Osteocyte (in vitro differentiated cells): ENCODE results near the gene RNF215. TPM values are rescaled to one million over a fixed set of nuclear protein-coding genes. Genes with fewer than 3 reads are reported as not detected.

Experiments used
- DNase-seq: peaks from one replicate; pipeline ENCODE4 v3.0.0; 2021; ENCODE audit warnings: mixed read lengths; ENCODE audit not compliant: unreplicated experiment; ENCODE audit errors: extremely low spot score
- H3K27ac Mint-ChIP-seq: one replicate; pipeline ENCODE4 v1.8.0; 2021; ENCODE audit warnings: mild to moderate bottlenecking, mixed read lengths; ENCODE audit not compliant: unreplicated experiment
- H3K27me3 Mint-ChIP-seq: one replicate; pipeline ENCODE4 v1.8.0; 2021; ENCODE audit warnings: mixed read lengths; ENCODE audit not compliant: unreplicated experiment
- H3K36me3 Mint-ChIP-seq: one replicate; pipeline ENCODE4 v1.8.0; 2021; ENCODE audit warnings: mixed read lengths; ENCODE audit not compliant: unreplicated experiment
- H3K4me1 Mint-ChIP-seq: one replicate; pipeline ENCODE4 v1.8.0; 2021; ENCODE audit warnings: mixed read lengths; ENCODE audit not compliant: unreplicated experiment
- H3K4me3 Mint-ChIP-seq: one replicate; pipeline ENCODE4 v1.8.0; 2021; ENCODE audit warnings: mild to moderate bottlenecking, moderate library complexity, mixed read lengths; ENCODE audit not compliant: unreplicated experiment
- H3K9me3 Mint-ChIP-seq: one replicate; pipeline ENCODE4 v1.8.0; 2021; ENCODE audit warnings: mixed read lengths; ENCODE audit not compliant: unreplicated experiment
- total RNA-seq: library from RNA; stranded (reverse); gene quantifications from 2 replicates; pipeline ENCODE4 v1.2.1, GENCODE V29; 2021
- TF ChIP-seq, protein P1 (sequence below): fragments of 200-600 bp; sonication (generic); IDR thresholded peaks from 2 replicates; pipeline ENCODE4 v1.5.0; 2021; ENCODE audit warnings: antibody characterized with exemption, mild to moderate bottlenecking, moderate library complexity

Gene RNF215
- total RNA-seq, 1 donor from 2014 or later: 36.6 TPM

DNA sequence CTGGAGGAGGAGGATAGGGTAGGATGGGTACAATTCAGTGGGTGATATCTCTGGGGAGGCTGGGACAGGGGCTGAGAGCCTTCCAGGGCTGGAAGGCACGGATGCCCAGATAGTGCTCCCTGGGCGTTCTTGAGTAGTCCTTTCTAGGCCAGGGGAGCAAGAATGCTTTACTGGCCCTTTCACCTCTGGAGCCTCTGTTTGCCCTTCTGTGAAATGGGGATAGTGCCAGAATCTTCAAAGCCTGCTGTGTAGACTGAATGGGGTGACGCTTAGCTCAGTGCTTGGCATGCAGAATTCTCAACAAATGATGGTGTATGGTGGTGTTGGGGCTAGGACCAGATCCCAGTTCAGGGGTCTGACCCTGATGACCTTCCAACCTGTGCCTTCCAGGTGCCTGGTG, 46.0 kb upstream of the RNF215 start:
- no peak for DNase-seq
- Mint-ChIP-seq H3K4me3 (no peak overlapping the region), H3K27me3 (peaks cover under 1% of the 10 kb centered on the region), H3K36me3 (no peaks in the 10 kb centered on the region), H3K4me1 (no peaks in the 10 kb centered on the region), H3K27ac (no peak overlapping the region), H3K9me3 (no peaks in the 10 kb centered on the region)
- TF ChIP-seq, protein P1, sequence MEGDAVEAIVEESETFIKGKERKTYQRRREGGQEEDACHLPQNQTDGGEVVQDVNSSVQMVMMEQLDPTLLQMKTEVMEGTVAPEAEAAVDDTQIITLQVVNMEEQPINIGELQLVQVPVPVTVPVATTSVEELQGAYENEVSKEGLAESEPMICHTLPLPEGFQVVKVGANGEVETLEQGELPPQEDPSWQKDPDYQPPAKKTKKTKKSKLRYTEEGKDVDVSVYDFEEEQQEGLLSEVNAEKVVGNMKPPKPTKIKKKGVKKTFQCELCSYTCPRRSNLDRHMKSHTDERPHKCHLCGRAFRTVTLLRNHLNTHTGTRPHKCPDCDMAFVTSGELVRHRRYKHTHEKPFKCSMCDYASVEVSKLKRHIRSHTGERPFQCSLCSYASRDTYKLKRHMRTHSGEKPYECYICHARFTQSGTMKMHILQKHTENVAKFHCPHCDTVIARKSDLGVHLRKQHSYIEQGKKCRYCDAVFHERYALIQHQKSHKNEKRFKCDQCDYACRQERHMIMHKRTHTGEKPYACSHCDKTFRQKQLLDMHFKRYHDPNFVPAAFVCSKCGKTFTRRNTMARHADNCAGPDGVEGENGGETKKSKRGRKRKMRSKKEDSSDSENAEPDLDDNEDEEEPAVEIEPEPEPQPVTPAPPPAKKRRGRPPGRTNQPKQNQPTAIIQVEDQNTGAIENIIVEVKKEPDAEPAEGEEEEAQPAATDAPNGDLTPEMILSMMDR: no peak

DNA sequence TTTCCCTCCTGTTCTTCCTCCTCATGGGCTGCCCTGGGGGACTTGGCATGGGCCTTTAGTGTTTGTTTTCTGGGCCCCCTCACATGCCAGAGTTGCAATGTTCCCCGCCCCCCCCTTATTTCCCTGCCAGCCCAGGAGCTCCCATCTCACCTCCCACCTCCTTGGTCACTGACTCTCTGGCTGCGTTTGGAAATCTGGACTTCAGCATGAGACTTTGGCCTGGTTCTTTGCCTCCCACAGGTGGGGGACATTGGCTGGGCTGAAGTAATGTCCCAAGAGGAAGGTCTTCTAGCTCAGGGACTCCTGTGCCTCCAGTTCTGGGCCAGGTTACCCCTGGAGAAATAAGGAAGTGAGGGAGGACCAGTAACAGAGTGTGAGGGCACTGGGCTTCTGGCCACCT, 45.3 kb upstream of the RNF215 start:
- no peaks in the 10 kb centered on the region for H3K27me3 Mint-ChIP-seq
- TF ChIP-seq, protein P1: no peak
- H3K36me3 Mint-ChIP-seq: no peaks in the 10 kb centered on the region
- no peak overlapping the region for H3K4me3 Mint-ChIP-seq
- DNase-seq: no peak
- no peaks in the 10 kb centered on the region for H3K4me1 Mint-ChIP-seq
- H3K27ac Mint-ChIP-seq: no peak overlapping the region
- H3K9me3 Mint-ChIP-seq: no peaks in the 10 kb centered on the region

DNA sequence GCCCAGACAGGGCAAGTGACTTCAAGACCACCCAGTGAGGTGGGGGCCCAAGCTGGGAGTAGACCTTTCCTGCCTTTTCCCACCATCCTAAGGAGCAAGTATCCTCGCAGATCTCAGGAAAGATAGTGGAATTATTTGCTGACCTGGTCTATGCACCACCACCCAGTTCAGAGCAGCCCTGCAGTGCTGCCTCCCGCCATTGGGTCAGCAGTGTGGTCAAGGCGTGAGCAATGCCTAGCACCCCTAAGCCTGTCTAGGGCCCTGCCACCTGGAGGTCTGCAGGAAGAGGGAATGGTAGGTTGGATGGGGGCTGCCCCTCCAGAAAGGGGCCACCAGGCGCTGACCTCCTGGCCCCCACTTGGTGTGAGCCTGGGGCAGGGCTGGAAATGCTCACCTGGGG, 44.9 kb upstream of the RNF215 start:
- TF ChIP-seq, protein P1: no peak

DNA sequence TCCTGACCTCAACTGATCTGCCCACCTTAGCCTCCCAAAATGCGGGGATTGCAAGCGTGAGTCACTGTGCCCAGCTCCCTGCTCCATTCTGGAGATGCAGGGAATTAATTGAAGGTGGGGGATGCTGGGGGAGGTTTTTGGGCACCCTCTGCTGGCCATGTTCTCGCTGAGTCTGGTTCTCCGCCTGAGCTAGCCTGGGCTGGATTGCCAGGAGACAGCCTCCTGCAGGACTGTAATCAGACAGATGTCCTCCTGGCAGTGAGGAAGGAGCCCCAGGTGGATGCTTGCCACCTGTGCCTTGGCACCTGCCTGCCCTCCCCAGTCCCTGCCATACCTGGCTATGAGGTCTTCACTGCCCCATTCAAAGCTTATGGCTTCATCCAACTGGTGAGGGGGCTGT, 43.7 kb upstream of the RNF215 start:
- H3K9me3 Mint-ChIP-seq: no peaks in the 10 kb centered on the region
- no peak overlapping the region for H3K27ac Mint-ChIP-seq
- TF ChIP-seq, protein P1: no peak
- H3K4me3 Mint-ChIP-seq: no peak overlapping the region
- H3K36me3 Mint-ChIP-seq: no peaks in the 10 kb centered on the region
- H3K4me1 Mint-ChIP-seq: peaks cover 8% of the 10 kb centered on the region
- H3K27me3 Mint-ChIP-seq: no peaks in the 10 kb centered on the region
- no peak for DNase-seq

More for the DNA sequence above, 44.9 kb upstream of the RNF215 start:
- no peaks in the 10 kb centered on the region for H3K9me3 Mint-ChIP-seq
- DNase-seq: no peak
- no peak overlapping the region for H3K27ac Mint-ChIP-seq
- no peaks in the 10 kb centered on the region for H3K36me3 Mint-ChIP-seq
- H3K4me1 Mint-ChIP-seq: no peaks in the 10 kb centered on the region
- H3K27me3 Mint-ChIP-seq: no peaks in the 10 kb centered on the region
- H3K4me3 Mint-ChIP-seq: no peak overlapping the region

DNA sequence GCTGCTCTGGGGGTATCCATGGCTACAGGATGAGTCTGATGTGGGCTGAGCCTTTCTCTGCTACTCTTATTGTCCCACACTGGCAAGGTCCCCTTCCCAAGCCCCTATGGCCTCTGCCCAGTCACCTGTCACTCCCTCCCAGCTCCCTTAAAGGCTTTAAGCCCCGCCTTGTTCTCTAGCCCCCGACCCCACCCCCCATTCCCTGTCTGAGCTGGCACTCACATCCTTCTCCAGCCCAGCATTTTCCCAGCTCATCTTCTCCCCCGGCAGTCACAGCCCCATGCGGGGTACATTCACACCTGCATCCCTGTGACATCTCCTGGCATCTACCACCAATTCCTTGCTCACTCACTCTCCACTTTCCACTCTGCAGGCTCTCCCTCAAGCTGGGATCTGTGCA, 42.7 kb upstream of the RNF215 start:
- H3K36me3 Mint-ChIP-seq: no peaks in the 10 kb centered on the region
- peaks cover 15% of the 10 kb centered on the region for H3K4me1 Mint-ChIP-seq
- H3K9me3 Mint-ChIP-seq: no peaks in the 10 kb centered on the region
- no peaks in the 10 kb centered on the region for H3K27me3 Mint-ChIP-seq
- no peak overlapping the region for H3K4me3 Mint-ChIP-seq
- DNase-seq: no peak
- H3K27ac Mint-ChIP-seq: no peak overlapping the region
- TF ChIP-seq, protein P1: no peak
